Upper lobe of right lung (tissue), 1 donor: ENCODE results near the gene LMAN1L. TPM values are rescaled to one million over a fixed set of nuclear protein-coding genes. Genes with fewer than 3 reads are reported as not detected.
A peak's percentile ranks its signal among the peaks of the same experiment; 100 is the strongest.

Experiments
- ATAC-seq: fragments of 200-7000 bp; cut with Tn5 transposase; one replicate; pipeline ENCODE4 v1.9.1; 2020; ENCODE audit warnings: mild to moderate bottlenecking, moderate library complexity
- DNase-seq: peaks from one replicate; pipeline ENCODE4 v3.0.0-alpha.2; 2020
- H3K27ac ChIP-seq: fragments of 200-600 bp; one replicate; pipeline ENCODE4 v1.8.0; 2022
- H3K27me3 ChIP-seq: fragments of 200-600 bp; one replicate; pipeline ENCODE4 v1.8.0; 2022; ENCODE audit warnings: mild to moderate bottlenecking
- H3K36me3 ChIP-seq: fragments of 200-600 bp; one replicate; pipeline ENCODE4 v1.8.0; 2022
- H3K4me1 ChIP-seq: fragments of 200-600 bp; one replicate; pipeline ENCODE4 v1.8.0; 2022
- H3K4me3 ChIP-seq: fragments of 200-600 bp; one replicate; pipeline ENCODE4 v1.8.0; 2022; ENCODE audit warnings: mild to moderate bottlenecking
- H3K9me3 ChIP-seq: fragments of 200-600 bp; one replicate; pipeline ENCODE4 v1.8.0; 2022
- intact Hi-C: fragments of 100-400 bp; cut with DNase I; formaldehyde crosslinking; loops from one replicate; pipeline ENCODE4 v1.11.0; 2022
- total RNA-seq: library from RNA; stranded (reverse); fragmentation: NEBNext Ultra II Directional; extraction: Animal tissue kit (Norgen Biotek cat#: 25700); gene quantifications from one replicate; pipeline ENCODE4 v1.2.1, GENCODE V29; 2021
- TF ChIP-seq, protein P1 (sequence below): fragments of 200-600 bp; IDR thresholded peaks from one replicate; pipeline ENCODE4 v1.8.0; 2022; ENCODE audit warnings: antibody characterized with exemption
- donor health status: DM: no; HTN: yes; CAD: no; lungs with severe emphysema.

LMAN1L gene
- total RNA-seq, 1 donor from 2014 or later = not detected

DNA sequence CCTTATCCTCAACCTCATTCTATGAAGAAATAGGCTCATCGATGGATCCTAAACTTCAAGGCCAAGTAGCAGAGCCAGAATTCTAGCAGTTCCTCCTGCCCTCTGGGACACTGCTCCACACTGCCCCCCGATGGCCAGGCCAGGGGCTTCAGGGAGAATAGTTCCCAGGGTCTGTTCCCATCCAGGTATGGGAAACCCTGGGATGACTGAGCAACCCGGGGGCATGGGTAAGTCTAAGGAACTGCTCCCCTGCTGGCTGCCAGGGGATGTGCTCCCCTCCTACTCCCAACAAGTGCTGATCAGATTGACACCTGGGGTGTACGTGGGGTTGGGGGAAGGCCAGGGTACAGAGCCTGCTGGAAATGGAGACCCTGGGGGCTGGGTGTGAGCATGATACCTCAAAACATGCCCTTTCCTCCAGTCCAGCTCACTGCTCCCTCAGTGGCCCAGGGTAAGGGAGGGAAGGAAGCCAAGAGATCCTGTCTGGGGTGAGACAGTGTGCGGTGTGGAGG, 22.7 kb downstream of the LMAN1L start:
- intact Hi-C loops = no loop called here
- Histone ChIP-seq H3K36me3 (peaks cover 15% of the 10 kb centered on the region), H3K27me3 (no peaks in the 10 kb centered on the region), H3K4me1 (no peaks in the 10 kb centered on the region), H3K9me3 (no peaks in the 10 kb centered on the region), H3K27ac (no peak overlapping the region), H3K4me3 (no peak overlapping the region)
- TF ChIP-seq, protein P1, sequence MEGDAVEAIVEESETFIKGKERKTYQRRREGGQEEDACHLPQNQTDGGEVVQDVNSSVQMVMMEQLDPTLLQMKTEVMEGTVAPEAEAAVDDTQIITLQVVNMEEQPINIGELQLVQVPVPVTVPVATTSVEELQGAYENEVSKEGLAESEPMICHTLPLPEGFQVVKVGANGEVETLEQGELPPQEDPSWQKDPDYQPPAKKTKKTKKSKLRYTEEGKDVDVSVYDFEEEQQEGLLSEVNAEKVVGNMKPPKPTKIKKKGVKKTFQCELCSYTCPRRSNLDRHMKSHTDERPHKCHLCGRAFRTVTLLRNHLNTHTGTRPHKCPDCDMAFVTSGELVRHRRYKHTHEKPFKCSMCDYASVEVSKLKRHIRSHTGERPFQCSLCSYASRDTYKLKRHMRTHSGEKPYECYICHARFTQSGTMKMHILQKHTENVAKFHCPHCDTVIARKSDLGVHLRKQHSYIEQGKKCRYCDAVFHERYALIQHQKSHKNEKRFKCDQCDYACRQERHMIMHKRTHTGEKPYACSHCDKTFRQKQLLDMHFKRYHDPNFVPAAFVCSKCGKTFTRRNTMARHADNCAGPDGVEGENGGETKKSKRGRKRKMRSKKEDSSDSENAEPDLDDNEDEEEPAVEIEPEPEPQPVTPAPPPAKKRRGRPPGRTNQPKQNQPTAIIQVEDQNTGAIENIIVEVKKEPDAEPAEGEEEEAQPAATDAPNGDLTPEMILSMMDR = peak; percentile 68
- peak; percentile 82 for DNase-seq
- ATAC-seq = peak; percentile 78

DNA sequence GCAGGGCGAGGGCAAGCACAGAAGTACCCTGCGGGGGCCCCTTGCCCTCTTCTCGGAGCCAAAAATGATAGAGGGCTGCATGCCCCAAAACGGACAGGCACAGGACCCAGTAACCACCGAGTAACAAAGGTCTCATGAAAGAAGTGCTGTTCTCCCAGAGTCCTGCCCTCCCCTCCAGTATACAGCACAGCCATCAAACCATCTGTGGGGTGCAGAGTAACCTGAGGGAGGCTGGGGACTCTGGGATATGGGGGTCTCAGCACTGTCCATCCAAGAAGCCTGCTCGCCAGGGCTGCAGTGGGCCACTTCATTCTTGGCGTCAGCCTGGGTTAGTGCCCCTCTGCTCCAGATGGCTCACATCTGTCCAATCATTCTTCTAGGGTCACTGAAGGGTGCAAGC, 24.2 kb downstream of the LMAN1L start:
- H3K27me3 ChIP-seq = no peaks in the 10 kb centered on the region

DNA sequence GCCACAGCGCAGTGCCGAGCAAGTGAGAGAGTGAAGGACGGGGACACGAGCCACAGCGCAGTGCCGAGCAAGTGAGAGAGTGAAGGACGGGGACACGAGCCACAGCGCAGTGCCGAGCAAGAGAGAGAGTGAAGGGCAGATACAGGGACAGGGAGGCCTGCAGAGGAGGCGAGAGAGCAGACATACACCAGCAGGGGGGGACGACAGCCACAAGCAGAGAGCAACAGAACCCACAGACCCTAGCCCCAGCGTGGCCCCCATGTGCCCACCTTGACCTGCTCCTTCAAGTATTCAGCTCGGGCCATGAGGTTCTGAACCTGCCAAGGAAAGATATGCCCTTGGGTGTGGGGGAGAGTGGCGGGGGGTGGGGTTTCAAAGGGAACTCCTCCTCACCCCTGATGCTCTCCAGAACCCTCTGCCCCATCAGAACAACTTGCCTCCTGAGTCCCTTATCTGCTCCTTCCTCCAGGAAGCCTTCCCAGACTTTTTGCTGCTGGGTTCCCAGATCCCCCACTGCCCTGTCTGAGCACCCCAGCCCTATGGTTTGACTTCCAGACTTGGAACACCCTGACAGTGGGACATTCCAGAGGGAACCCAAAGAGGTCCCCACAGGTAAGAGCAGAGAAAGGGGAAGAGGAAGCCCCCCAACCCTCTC, 25.0 kb downstream of the LMAN1L start:
- peaks cover 15% of the 10 kb centered on the region for H3K36me3 ChIP-seq
- peaks cover 9% of the 10 kb centered on the region for H3K4me1 ChIP-seq
- no peak for DNase-seq
- no peak overlapping the region for H3K4me3 ChIP-seq
- no peaks in the 10 kb centered on the region for H3K9me3 ChIP-seq
- intact Hi-C loops = no loop called here
- H3K27me3 ChIP-seq = no peaks in the 10 kb centered on the region
- TF ChIP-seq, protein P1 = no peak
- H3K27ac ChIP-seq = no peak overlapping the region
- ATAC-seq = no peak

More for the DNA sequence above, 24.2 kb downstream of the LMAN1L start:
- TF ChIP-seq, protein P1 = no peak
- no peak for DNase-seq
- peaks cover 15% of the 10 kb centered on the region for H3K36me3 ChIP-seq
- no peak overlapping the region for H3K27ac ChIP-seq
- intact Hi-C loops = no loop called here
- no peaks in the 10 kb centered on the region for H3K9me3 ChIP-seq
- H3K4me3 ChIP-seq = no peak overlapping the region
- H3K4me1 ChIP-seq = peaks cover 3% of the 10 kb centered on the region
- no peak for ATAC-seq

DNA sequence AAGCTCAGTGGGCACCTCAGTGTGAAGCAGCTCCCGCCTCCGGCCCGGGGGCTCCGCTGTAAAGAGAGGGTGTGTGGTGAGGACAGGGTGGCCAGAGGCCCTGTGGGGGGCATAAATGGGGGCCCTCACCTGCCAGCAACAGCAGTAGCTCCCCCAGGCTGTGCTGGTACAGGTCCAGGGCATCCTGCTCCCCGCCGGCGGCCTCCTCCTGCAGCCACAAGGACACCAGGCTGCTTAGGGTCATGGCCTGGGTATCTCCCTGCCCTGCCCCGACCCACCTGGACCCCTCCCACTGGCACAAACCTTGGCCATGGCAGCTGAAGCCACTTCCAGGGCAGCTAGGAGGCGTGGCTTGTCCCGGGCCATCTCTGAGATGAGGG, 25.5 kb downstream of the LMAN1L start:
- Histone ChIP-seq H3K36me3 (peaks cover 15% of the 10 kb centered on the region), H3K27ac (no peak overlapping the region), H3K4me1 (peaks cover 9% of the 10 kb centered on the region), H3K9me3 (no peaks in the 10 kb centered on the region), H3K4me3 (no peak overlapping the region), H3K27me3 (no peaks in the 10 kb centered on the region)
- TF ChIP-seq, protein P1 = no peak
- DNase-seq (no peak), ATAC-seq (no peak)
- intact Hi-C loops = no loop called here

DNA sequence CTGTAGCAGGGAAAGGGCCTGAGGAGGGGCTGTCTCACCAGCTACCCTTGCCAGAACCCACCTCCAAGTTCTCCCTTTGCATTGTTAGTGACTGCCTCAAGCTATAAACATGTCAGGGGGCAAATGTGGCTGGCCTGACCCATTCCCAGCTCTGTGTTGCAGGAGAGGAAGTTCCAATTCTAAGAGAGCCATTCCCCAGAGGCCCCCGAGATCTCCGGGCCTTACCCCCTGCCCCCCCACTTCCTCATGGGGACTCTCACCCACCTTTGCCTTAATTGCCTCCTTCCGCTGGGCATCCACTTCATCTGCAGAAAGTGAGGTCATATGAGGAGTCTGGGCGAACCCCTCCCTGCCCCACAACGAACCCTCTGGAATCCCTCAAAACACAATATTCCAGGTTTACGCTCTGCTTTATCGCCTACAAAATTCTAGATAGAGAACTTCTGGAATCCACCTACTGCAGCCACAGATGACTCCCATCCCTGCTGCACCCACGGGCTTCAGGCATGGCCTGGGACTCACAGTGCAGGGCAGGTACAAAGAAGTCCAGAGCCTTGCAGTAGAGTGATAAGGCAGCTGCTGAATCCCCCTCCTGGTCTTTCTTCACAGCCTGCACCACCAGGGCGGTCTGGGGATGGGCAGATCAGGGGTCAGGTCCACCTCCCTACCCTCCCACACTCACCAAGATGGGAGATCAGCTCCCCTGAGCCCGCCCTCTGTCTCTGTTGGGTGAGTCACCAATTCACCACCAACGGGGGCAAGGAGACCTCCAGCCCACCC, 26.3 kb downstream of the LMAN1L start:
- Histone ChIP-seq H3K27ac (no peak overlapping the region), H3K9me3 (no peaks in the 10 kb centered on the region), H3K4me1 (peaks cover 16% of the 10 kb centered on the region), H3K4me3 (no peak overlapping the region), H3K36me3 (peaks cover 15% of the 10 kb centered on the region), H3K27me3 (no peaks in the 10 kb centered on the region)
- DNase-seq (no peak), ATAC-seq (no peak)
- TF ChIP-seq, protein P1 = no peak
- intact Hi-C loops = no loop called here
